Measurements from ENCODE around the gene DCST2.

DCST2 gene

GRCh38 chr1:155033524-155033923 is at the start of gene DCST2, which contains the start of gene DCST1:
TSS of gene DCST2 (minus strand) at chr1:155033781. CDS start at chr1:155033701, 80 bp downstream.
TSS of gene DCST1 (plus strand) at chr1:155033824. CDS start at chr1:155034037, 213 bp downstream.
- DNase-seq = no peak

GRCh38 chr1:155083052-155083541 is 49.5 kb upstream of the DCST2 start:
- no peak for DNase-seq

GRCh38 chr1:155082301-155083051 is 48.9 kb upstream of the DCST2 start:
- DNase-seq = peak; percentile 77

GRCh38 chr1:155081472-155082300 is 48.1 kb upstream of the DCST2 start:
- peak; percentile 79 for DNase-seq

DNA sequence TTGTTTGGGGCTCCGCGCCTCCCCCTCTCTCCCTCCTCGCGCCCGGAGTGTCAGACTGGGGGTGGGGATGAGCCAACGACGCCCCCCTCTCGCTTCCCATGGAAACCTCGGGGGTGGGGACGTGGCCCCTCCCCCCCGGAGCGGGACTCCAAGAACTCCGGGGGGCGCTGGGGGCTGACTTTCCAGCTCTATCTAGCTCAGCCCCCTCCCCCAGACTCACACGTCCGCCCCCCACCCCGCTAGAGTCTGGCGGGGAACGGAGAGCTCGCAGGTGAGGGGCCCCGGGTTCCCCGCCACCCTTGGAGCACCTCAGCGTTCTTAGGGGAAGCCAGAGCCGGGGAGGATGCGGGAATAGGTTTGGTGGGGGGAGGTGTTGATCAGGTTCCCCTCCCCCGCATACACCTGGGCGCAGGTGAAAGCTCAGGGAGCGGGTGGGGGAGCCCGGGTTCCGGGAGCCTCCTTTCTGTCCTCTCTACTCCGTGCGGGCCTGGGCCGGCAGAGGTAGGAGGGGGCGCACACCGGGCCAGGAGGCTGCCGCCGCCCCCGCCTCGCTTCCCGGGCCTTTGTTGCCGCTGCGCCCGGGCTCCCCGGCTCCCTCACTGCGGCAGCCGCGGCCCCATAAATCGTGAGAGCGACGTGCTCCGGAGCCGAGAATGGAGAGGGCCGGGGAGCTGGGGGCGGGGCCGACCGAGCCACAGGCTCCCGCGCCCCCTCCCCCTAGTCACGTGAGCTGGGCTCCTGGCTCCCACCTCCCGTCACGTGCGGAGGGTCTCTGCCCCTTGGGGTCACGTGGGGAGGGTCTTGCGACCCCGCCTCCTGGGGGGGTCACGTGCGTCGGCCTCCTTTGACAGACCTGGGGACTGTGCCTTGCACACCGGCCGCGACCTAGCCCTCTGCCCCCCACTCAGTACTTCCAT is 47.0 kb upstream of the DCST2 start:
- peak; percentile 78 for DNase-seq

- peak; percentile 68 for DNase-seq
Measured at GRCh38 chr1:155079487-155080311, 46.1 kb upstream of the DCST2 start.

DNA sequence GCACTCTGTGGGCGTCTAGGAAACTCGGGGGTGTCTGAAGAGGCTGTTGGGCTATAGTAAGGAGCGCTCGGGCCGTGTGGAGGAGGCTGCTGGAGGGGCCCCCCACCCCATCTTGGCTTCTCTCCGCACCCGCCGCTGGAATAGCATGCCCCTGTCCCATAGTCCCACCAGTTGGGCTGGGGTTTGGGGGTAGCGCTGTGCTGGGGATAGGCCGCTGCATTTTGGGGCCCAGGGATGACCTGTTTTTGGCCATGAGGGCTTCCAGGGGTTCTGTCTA is 45.6 kb upstream of the DCST2 start:
- no peak for DNase-seq

DNA sequence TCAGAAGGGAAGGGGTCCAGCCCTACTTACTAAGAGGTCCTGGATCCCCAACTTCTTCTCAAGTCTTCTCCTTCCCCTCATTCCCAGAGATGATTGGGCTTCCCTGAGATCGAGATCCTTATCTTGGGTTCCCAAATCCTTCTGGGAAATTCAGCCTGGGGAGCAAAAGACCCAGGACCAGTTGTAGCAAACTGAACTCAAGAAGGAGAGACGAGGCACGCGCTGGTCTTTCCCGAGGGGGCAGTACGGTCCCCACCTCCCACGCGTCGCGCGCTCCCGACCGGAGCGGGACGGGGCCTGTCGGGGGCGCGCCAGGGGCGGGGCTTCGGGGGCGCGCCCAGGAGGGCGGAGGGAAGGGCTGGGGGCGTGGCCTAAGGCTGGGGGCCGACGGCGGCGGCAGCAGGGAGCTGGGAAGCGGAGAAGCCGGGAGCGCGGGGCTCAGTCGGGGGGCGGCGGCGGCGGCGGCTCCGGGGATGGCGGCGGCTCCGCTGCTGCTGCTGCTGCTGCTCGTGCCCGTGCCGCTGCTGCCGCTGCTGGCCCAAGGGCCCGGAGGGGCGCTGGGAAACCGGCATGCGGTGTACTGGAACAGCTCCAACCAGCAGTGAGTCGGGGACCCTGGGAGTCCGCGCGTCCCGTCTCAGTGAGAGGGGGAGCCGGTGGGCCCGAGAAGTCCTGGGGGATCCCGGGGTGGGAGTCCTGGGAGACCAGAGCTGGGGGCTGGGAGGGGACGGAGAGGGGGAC is 45.1 kb upstream of the DCST2 start, which contains the start of gene EFNA3:
Gene EFNA3 (plus strand): TSS at position 369 of the 741 bp plus-strand sequence. CDS start 105 bp downstream, at position 474.
- DNase-seq = peak; percentile 88

DNA sequence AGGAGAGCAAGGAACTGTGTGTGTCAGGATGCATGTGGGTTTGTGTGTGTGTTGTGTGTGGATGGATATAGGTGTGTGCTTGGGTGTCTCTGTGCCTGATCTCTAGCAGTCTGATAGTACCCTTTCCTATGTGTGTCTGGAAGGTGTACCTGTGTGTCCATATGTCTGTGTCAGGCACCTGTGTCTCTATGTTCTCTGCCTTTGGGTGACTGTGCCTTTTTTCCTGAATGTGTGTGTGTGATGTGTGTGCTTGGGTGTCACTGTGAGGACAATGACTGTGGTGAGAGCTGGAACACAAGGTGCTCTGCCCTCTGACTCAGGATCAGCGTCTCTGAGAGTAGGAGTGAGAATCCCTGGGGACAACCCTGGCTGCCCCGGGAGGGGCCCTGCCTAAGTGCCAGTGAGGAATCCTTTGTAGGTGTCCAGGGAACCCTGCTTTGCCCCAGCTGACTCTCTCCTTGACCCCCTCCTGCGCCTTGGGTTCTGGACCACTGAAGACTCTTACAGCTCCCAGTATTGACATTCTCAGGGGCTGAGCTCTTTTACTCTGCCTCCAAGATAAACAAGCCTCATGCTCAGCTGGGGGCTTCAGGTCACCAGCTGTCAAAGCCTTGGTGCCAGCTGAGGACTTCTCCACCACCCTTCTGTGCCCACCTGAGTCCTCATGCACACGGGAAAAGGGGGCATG is 44.3 kb upstream of the DCST2 start:
- DNase-seq = no peak

GRCh38 chr1:155077346-155077745 is 43.8 kb upstream of the DCST2 start:
- no peak for DNase-seq

GRCh38 chr1:155076371-155076770 is 42.8 kb upstream of the DCST2 start:
- no peak for DNase-seq

DNA sequence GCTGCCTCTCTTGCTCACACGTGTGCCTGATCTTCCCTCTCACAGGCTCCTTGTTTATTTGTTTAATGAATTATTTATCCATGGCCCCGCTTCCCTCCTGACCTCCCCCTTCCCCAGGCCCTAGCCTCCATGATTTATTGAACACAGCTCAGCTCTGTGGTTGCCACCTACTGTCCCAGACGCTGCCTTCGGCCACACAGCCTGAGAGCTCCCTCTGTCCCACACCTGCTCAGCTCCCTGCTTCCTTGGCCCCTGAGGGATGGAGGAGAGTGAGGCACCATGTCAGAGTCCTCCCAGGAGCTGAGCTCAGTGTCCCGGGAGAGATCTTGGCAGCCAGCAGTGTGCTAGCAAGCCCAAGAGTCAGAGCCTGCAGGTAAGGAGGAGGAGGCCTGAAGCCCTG is 42.0 kb upstream of the DCST2 start:
- no peak for DNase-seq

DNA sequence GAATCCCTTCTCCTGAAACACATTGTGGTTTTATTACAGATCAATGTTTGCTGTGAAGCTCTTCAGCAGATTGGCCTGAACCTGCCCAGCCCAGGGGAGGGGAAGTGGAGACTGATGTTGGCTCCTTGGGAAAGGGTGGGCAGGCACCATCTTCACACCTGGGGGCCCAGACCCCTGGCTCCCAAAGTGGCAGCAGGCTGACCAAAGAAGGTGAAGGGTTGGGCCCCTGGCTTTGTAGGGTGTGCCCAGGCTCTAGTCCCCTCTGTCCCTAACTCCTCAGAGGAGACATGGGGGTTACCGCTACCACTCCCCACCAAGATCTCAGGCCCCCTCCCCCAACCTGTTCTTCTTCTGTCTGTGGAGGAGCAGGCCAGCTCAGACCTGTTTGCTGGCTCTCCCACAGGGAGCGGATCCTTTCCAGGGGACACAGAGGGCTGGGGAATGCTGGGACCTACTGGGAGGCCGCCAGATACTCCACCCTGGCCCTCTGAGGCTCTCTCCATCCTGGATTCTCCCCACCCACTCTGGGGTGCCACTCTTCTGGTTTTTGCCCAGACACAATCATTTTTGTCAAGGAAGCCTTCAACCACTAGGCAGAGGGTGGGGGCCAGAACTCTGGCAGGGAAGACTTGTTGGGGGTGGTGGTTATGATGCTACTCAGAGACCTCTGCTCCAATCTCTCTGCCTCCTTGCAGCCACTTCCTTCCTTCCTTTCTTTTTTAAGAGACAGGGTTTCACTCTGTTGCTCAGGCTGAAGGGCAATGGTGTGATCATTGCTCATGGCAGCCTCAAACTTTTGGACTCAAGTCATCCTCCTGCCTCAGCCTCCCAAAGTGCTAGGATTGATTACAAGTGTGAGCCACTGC is 40.0 kb upstream of the DCST2 start:
- DNase-seq = no peak

DNA sequence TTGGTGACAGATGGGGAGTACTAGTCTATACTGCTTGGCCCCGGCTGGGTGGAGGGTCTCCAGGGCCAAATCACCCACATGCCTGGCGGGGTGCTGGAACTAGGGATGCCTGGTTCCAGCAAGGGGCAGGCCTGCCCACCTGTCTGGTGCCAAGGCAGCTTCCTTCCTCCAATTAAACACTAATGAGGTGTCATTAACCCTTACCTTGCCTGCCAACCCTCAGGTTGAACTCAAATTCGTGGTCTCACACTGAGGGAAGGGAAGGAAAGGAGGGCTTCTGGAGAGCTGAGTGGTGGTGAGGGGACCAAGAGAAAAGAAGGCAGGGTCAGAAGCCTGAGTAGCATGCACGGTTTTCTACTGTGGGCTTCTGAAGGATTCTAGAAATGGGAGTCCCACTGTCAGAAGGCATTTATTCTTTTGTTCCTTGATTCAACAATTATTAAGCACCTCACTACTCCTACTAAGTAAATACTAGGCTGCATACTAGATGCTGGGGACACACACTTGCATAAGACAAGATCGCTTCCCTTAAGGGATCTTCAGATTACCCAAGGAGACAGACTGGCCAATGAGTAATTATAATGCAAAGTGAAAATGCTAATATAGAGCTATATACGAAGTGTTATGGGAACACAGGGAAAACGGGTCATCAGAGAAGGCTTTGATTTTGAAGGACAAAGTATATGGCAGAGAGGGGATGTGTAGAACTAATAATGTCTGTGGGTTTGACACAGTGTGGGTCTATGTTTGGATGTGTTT is 39.1 kb upstream of the DCST2 start:
- no peak for DNase-seq

DNA sequence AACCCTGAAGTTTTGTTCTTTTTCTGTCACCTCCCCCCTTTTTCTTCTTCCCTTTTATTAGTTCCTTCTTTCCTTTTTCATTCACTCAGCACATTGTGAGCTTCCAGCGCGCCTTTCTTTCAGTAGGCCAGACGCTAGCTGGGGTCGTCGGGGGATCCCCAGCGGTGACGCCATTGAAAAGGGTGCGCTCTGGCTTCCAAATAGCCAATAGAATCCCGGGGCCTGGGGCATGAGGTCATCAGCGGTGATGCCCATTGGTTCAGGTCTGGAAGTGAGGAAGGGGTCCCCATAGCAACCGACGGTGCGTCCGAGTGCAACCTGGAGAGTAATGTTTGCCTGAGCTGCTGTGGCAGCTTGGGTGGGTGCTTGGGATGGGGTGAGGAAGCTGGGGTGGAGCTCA is 38.1 kb upstream of the DCST2 start:
- no peak for DNase-seq

DNA sequence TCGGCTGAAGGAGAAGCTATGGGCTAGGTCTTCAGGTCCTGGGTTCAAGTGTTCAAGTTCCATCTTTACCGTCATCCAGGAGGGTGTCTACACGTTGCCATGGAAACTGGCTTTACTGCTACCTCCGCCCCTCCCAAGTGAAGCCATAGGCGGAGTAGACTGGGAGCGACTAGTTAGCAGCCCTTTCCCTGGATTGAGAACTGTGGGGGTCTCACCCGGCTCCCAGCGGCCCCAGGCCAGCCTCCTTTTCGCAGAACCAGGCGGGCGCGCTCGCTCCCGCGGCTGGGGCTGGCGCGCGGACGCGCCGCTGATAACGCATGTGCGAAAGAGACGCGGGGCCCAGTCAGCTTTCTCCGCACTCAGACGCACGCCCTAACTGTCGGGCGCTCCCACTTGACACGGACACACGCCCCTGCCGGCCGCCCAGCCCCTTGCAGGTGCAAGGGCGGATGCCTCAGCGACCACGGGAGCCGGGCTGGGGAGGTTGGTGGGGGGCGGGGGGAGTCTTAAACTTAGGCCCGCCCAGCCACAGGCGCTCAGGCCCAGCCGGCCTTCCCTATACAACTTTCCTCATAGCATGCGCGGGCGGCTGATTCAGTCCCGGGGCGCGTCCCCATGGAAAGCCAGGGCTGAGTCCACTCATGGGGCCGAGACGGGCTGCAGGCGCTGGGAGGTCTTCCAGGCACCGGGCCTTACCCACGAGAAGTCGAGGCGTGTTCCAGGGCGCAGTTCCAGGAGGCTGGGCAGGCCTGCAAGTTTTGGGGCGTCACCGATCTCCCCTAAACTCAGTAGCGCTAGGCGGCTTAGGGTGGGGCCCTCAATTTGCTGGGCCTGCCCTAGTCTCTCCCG is 37.4 kb upstream of the DCST2 start:
- DNase-seq = peak; percentile 90

DNA sequence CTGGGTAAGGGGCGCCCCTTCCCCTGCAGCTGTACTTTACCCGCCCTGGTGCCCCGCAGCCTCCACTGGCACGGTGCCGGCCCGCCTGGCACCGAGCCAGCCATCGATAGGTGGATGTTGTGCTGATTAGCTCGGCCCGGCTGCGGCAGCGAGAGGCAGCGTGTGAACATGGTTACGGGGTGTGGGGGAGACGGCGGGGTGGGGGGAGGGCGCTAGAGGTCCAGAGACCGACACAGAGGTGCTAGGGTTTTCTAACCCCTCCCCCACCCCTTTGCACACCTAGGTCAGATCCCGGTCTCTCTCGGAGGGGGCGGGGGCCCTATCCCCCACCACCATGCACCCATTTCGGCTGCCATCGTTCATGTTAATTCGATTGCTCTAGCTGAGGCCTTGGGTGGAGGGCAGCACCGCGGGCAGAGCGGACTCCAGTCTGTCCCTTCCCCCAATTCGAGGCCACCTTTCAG is 36.6 kb upstream of the DCST2 start:
- no peak for DNase-seq
